Measurements from ENCODE around the gene TMED7. TPM values are rescaled to one million over a fixed set of nuclear protein-coding genes. Genes with fewer than 3 reads are reported as not detected.
"Not testable (repeated sequence)": the region's sequence is repeated elsewhere in the genome, so short reads cannot be mapped to it uniquely, and the experiment has no call there.

Gene TMED7
- 134 and 234 TPM in 2 replicates for total RNA-seq

- TF ChIP-seq, protein P1, sequence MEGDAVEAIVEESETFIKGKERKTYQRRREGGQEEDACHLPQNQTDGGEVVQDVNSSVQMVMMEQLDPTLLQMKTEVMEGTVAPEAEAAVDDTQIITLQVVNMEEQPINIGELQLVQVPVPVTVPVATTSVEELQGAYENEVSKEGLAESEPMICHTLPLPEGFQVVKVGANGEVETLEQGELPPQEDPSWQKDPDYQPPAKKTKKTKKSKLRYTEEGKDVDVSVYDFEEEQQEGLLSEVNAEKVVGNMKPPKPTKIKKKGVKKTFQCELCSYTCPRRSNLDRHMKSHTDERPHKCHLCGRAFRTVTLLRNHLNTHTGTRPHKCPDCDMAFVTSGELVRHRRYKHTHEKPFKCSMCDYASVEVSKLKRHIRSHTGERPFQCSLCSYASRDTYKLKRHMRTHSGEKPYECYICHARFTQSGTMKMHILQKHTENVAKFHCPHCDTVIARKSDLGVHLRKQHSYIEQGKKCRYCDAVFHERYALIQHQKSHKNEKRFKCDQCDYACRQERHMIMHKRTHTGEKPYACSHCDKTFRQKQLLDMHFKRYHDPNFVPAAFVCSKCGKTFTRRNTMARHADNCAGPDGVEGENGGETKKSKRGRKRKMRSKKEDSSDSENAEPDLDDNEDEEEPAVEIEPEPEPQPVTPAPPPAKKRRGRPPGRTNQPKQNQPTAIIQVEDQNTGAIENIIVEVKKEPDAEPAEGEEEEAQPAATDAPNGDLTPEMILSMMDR (IDR thresholded peaks at IDR 0.05; ENCODE audit: insufficient read depth, low read depth, low read length): no peak
- DNase-seq (ENCODE audit: low read depth): peak; percentile 99
- H3K4me3 ChIP-seq (ENCODE audit: low read depth, low read length): peak within 1 kb of the TSS; percentile 90
Observed at GRCh38 chr5:115625579-115626444, at the start of gene TMED7. TSS of gene TMED7 (minus strand) at chr5:115626036. CDS start at chr5:115625792, 244 bp downstream.

DNA sequence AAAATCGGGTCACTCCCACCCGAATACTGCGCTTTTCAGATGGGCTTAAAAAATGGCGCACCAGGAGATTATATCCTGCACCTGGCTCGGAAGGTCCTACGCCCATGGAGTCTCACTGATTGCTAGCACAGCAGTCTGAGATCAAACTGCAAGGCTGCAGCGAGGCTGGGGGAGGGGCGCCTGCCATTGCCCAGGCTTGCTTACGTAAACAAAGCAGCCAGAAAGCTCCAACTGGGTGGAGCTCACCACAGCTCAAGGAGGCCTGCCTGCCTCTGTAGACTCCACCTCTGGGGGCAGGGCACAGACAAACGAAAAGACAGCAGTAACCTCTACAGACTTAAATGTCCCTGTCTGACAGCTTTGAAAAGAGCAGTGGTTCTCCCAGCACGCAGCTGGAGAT lies 48.9 kb upstream of the TMED7 start:
- H3K4me3 ChIP-seq (ENCODE audit: low read depth, low read length); DNase-seq (ENCODE audit: low read depth): not testable (repeated sequence)

GRCh38 chr5:115673596-115673995 lies 47.8 kb upstream of the TMED7 start:
- no peak overlapping the region for H3K4me3 ChIP-seq (ENCODE audit: low read depth, low read length)
- no peak for DNase-seq (ENCODE audit: low read depth)
- TF ChIP-seq, protein P1 (IDR thresholded peaks at IDR 0.05; ENCODE audit: insufficient read depth, low read depth, low read length): no peak

- no peak overlapping the region for H3K4me3 ChIP-seq (ENCODE audit: low read depth, low read length)
- TF ChIP-seq, protein P1 (IDR thresholded peaks at IDR 0.05; ENCODE audit: insufficient read depth, low read depth, low read length): no peak
- DNase-seq (ENCODE audit: low read depth): no peak
Observed at GRCh38 chr5:115671939-115672338, 46.1 kb upstream of the TMED7 start.

- H3K4me3 ChIP-seq (ENCODE audit: low read depth, low read length): no peak overlapping the region
- DNase-seq (ENCODE audit: low read depth): no peak
- TF ChIP-seq, protein P1 (IDR thresholded peaks at IDR 0.05; ENCODE audit: insufficient read depth, low read depth, low read length): no peak
Observed at GRCh38 chr5:115666023-115666422, 40.2 kb upstream of the TMED7 start.

DNA sequence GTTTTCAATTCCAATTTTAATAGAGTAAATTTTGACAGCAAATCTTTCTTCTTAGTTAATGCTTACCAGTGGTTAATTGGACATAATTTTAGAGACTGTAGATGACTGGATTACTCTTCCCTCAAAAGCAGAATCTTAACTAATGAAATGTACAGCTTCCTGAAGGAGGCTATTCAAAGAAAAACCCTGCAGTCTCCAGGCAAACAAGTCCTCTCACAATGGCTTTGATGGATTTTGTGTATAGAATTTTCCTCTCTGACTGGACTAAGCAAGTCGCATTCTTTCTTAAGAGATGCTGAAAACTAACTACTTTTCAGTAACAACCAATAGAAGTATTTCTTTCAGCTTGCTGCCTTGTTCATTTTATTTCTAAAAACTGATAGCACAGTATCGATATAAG lies 35.7 kb upstream of the TMED7 start:
- H3K4me3 ChIP-seq (ENCODE audit: low read depth, low read length): no peak overlapping the region
- TF ChIP-seq, protein P1 (IDR thresholded peaks at IDR 0.05; ENCODE audit: insufficient read depth, low read depth, low read length): no peak
- no peak for DNase-seq (ENCODE audit: low read depth)

GRCh38 chr5:115661101-115661500 lies 35.3 kb upstream of the TMED7 start:
- TF ChIP-seq, protein P1 (IDR thresholded peaks at IDR 0.05; ENCODE audit: insufficient read depth, low read depth, low read length): no peak
- H3K4me3 ChIP-seq (ENCODE audit: low read depth, low read length): no peak overlapping the region
- DNase-seq (ENCODE audit: low read depth): no peak
